H1 (cell line): ENCODE measurements around the gene BIRC7. TPM values are rescaled to one million over a fixed set of nuclear protein-coding genes. Genes with fewer than 3 reads are reported as not detected.

Source experiments
- CTCF ChIA-PET: fragments of 300-600 bp; sonication (Branson Sonifier 250); formaldehyde crosslinking; loops from one replicate; lab custom pipeline; 2021; ENCODE audit not compliant: partially characterized antibody; lab: Charles Lee
- POLR2A ChIA-PET: fragments of 300-600 bp; sonication (Branson Sonifier 250); formaldehyde crosslinking; loops from one replicate; lab custom pipeline; 2021; ENCODE audit warnings: inconsistent platforms; ENCODE audit not compliant: partially characterized antibody; lab: Charles Lee
- DNase-seq, 2 experiments: peaks; one replicate each; pipeline versions ENCODE4 v3.0.0 to v3.0.0-alpha.2; 2010 to 2022; ENCODE audit warnings: low spot score in 2 of 2, low read depth in 1 of 2, mixed read lengths in 1 of 2
- FAIRE-seq: peaks from 2 replicates; lab custom pipeline; 2011; peaks lifted over from hg19 to GRCh38; lab: Jason Lieb, UNC
- H2AFZ ChIP-seq: 2 replicates; pipeline ENCODE4 v1.8.1; 2012; ENCODE audit warnings: low read length, inconsistent platforms
- H2AK5ac ChIP-seq: 2 replicates; pipeline ENCODE4 v1.6.1; 2013; ENCODE audit warnings: low read depth, low read length
- H2BK120ac ChIP-seq: replicated peaks from 2 replicates; pipeline ENCODE3; 2013; ENCODE audit warnings: low read depth, low read length, inconsistent platforms
- H2BK12ac ChIP-seq: 2 replicates; pipeline ENCODE4 v1.6.1; 2013; ENCODE audit warnings: low read depth, low read length
- H2BK15ac ChIP-seq: 2 replicates; pipeline ENCODE4 v1.6.1; 2013; ENCODE audit warnings: low read length
- H2BK20ac ChIP-seq: 2 replicates; pipeline ENCODE4 v1.6.1; 2013; ENCODE audit warnings: low read length
- H2BK5ac ChIP-seq: 2 replicates; pipeline ENCODE4 v1.6.1; 2013; ENCODE audit warnings: low read depth, low read length
- H3K14ac ChIP-seq: 2 replicates; pipeline ENCODE4 v1.6.1; 2013; ENCODE audit warnings: inconsistent platforms; ENCODE audit not compliant: insufficient read length
- H3K18ac ChIP-seq: 2 replicates; pipeline ENCODE4 v1.6.1; 2013; ENCODE audit warnings: low read length; ENCODE audit errors: extremely low read depth
- H3K23ac ChIP-seq: 2 replicates; pipeline ENCODE4 v1.6.1; 2013; ENCODE audit warnings: inconsistent platforms; ENCODE audit not compliant: insufficient read length
- H3K23me2 ChIP-seq: 2 replicates; pipeline ENCODE4 v1.6.1; 2013; ENCODE audit warnings: low read depth, low read length
- H3K27ac ChIP-seq: 2 replicates; pipeline ENCODE4 v1.6.1; 2011; ENCODE audit warnings: low read depth, low read length, inconsistent platforms
- H3K27me3 ChIP-seq, 4 experiments: replicated peaks in 1 of 4; 1 replicate in 1 of 4; 2 replicates in 3 of 4; pipeline versions ENCODE4 v1.6.1 to v1.8.1; 2011 to 2013; ENCODE audit warnings: low read length in 3 of 4, mild to moderate bottlenecking in 3 of 4, inconsistent platforms in 2 of 4, mixed read lengths in 2 of 4, moderate library complexity in 1 of 4; ENCODE audit not compliant: control insufficient read depth in 3 of 4, insufficient read depth in 3 of 4; ENCODE audit errors: extremely low read depth in 1 of 4
- H3K36me3 ChIP-seq, 4 experiments: 2 replicates each; pipeline versions ENCODE4 v1.6.1 to v1.8.1; 2011 to 2013; ENCODE audit warnings: mild to moderate bottlenecking in 4 of 4, low read length in 3 of 4, moderate library complexity in 2 of 4, control low read depth in 1 of 4, inconsistent platforms in 1 of 4; ENCODE audit not compliant: insufficient read depth in 4 of 4, control insufficient read depth in 2 of 4
- H3K4ac ChIP-seq: replicated peaks from 2 replicates; pipeline ENCODE3; 2013; ENCODE audit warnings: low read length, low read depth, mixed read lengths, inconsistent platforms; ENCODE audit not compliant: insufficient read length
- H3K4me1 ChIP-seq, 4 experiments: replicated peaks in 1 of 4; 1 replicate in 1 of 4; 2 replicates in 3 of 4; pipeline versions ENCODE4 v1.6.1 to v1.8.1; 2011 to 2013; ENCODE audit warnings: low read length in 3 of 4, inconsistent platforms in 2 of 4, mixed read lengths in 1 of 4; ENCODE audit not compliant: insufficient read depth in 4 of 4, control insufficient read depth in 3 of 4
- H3K4me2 ChIP-seq, 2 experiments: 2 replicates each; pipeline versions ENCODE4 v1.6.1 to v1.8.1; 2011 to 2013; ENCODE audit warnings: low read depth in 2 of 2, low read length in 2 of 2, control low read depth in 1 of 2, inconsistent platforms in 1 of 2, mild to moderate bottlenecking in 1 of 2; ENCODE audit not compliant: insufficient read depth in 1 of 2
- H3K4me3 ChIP-seq, 4 experiments: fragments of 200-600, 300-600 bp in 1 of 4; sonication (generic), shearing (Covaris generic), sonication (Bioruptor Twin) in 1 of 4; 2 replicates each; pipeline versions ENCODE4 v1.5.1 to v1.8.1; 2011 to 2016; ENCODE audit warnings: low read length in 4 of 4, low read depth in 3 of 4, control low read depth in 2 of 4, inconsistent platforms in 2 of 4, mild to moderate bottlenecking in 2 of 4, mixed read lengths in 1 of 4, moderate library complexity in 1 of 4; ENCODE audit not compliant: insufficient read depth in 2 of 4; ENCODE audit errors: extremely low read depth in 1 of 4
- H3K56ac ChIP-seq: replicated peaks from 2 replicates; pipeline ENCODE3; 2013; ENCODE audit warnings: low read depth, mild to moderate bottlenecking, mixed read lengths, low read length, inconsistent platforms; ENCODE audit not compliant: insufficient read length
- H3K79me1 ChIP-seq: 2 replicates; pipeline ENCODE4 v1.6.1; 2013; ENCODE audit warnings: low read depth, low read length, control low read depth
- H3K79me2 ChIP-seq, 2 experiments: 2 replicates each; pipeline versions ENCODE4 v1.6.1 to v1.8.1; 2012 to 2013; ENCODE audit warnings: low read length in 2 of 2, mild to moderate bottlenecking in 2 of 2, inconsistent platforms in 1 of 2; ENCODE audit not compliant: insufficient read depth in 2 of 2, control insufficient read depth in 1 of 2
- H3K9ac ChIP-seq, 4 experiments: replicated peaks in 1 of 4; 1 replicate in 1 of 4; 2 replicates in 3 of 4; pipeline versions ENCODE4 v1.6.1 to v1.8.1; 2011 to 2013; ENCODE audit warnings: low read depth in 3 of 4, low read length in 3 of 4, control low read depth in 2 of 4, mild to moderate bottlenecking in 2 of 4, moderate library complexity in 2 of 4, inconsistent platforms in 1 of 4; ENCODE audit errors: extremely low read depth in 1 of 4
- H3K9me3 ChIP-seq, 2 experiments: 2 replicates each; pipeline versions ENCODE4 v1.6.1 to v1.8.1; 2012 to 2013; ENCODE audit warnings: mild to moderate bottlenecking in 2 of 2, moderate library complexity in 2 of 2, control low read depth in 1 of 2, inconsistent platforms in 1 of 2, low read depth in 1 of 2, low read length in 1 of 2, mixed read lengths in 1 of 2; ENCODE audit not compliant: insufficient read depth in 2 of 2
- H4K20me1 ChIP-seq, 2 experiments: replicated peaks in 1 of 2; 2 replicates each; pipeline versions ENCODE3 to v1.8.1; 2011 to 2013; ENCODE audit warnings: inconsistent platforms in 2 of 2, low read length in 2 of 2, mild to moderate bottlenecking in 1 of 2; ENCODE audit not compliant: insufficient read depth in 2 of 2, control insufficient read depth in 1 of 2
- H4K5ac ChIP-seq: 2 replicates; pipeline ENCODE4 v1.6.1; 2013; ENCODE audit warnings: low read length, low read depth, mixed read lengths, inconsistent platforms; ENCODE audit not compliant: insufficient read length
- H4K8ac ChIP-seq: 2 replicates; pipeline ENCODE4 v1.8.0; 2013; ENCODE audit warnings: mild to moderate bottlenecking, moderate library complexity, low read length, inconsistent platforms; ENCODE audit not compliant: insufficient read depth; ENCODE audit errors: extremely low read depth
- H4K91ac ChIP-seq: replicated peaks from 2 replicates; pipeline ENCODE3; 2013; ENCODE audit warnings: low read length, mixed read lengths, inconsistent platforms; ENCODE audit not compliant: insufficient read length
- BACH1 ChIP-seq: IDR thresholded peaks from 2 replicates; pipeline ENCODE4 v1.6.1; 2012; ENCODE audit warnings: low read length, improper control_type of control experiment
- BCL11A ChIP-seq, 2 experiments: IDR thresholded peaks; one replicate each; pipeline ENCODE4 v1.6.1; 2011; ENCODE audit warnings: low read depth in 2 of 2, low read length in 2 of 2, mild to moderate bottlenecking in 2 of 2
- CEBPB ChIP-seq: IDR thresholded peaks from 2 replicates; pipeline ENCODE4 v1.6.1; 2012; ENCODE audit warnings: low read depth, low read length
- CHD2 ChIP-seq: IDR thresholded peaks from 2 replicates; pipeline ENCODE4 v1.6.1; 2012; ENCODE audit warnings: low read length, improper control_type of control experiment
- CREB1 ChIP-seq: IDR thresholded peaks from 2 replicates; pipeline ENCODE4 v1.6.1; 2012; ENCODE audit warnings: inconsistent platforms
- CTBP2 ChIP-seq: IDR thresholded peaks from 2 replicates; pipeline ENCODE4 v1.7.0; 2011; ENCODE audit warnings: borderline replicate concordance, mild to moderate bottlenecking, moderate library complexity, mixed read lengths, low read length; ENCODE audit not compliant: insufficient read depth, insufficient read length
- EZH2 ChIP-seq: fragments of 200-600 bp; sonication (generic); IDR thresholded peaks from 2 replicates; pipeline ENCODE4 v1.7.1; 2012; ENCODE audit warnings: low read depth, mild to moderate bottlenecking, moderate library complexity, low read length, inconsistent platforms; ENCODE audit not compliant: severe bottlenecking
- FOSL1 ChIP-seq: IDR thresholded peaks from 2 replicates; pipeline ENCODE4 v1.6.1; 2011; ENCODE audit warnings: mild to moderate bottlenecking, low read depth, low read length, moderate library complexity; ENCODE audit not compliant: insufficient read depth
- GTF2F1 ChIP-seq: IDR thresholded peaks from 2 replicates; pipeline ENCODE4 v1.6.1; 2012; ENCODE audit warnings: low read depth, low read length, improper control_type of control experiment, borderline replicate concordance
- HDAC6 ChIP-seq: IDR thresholded peaks from one replicate; pipeline ENCODE4 v1.7.1; 2012; ENCODE audit warnings: low read depth, mild to moderate bottlenecking, inconsistent platforms, low read length, moderate library complexity
- JUN ChIP-seq: IDR thresholded peaks from 2 replicates; pipeline ENCODE4 v1.6.1; 2011; ENCODE audit warnings: low read depth, mild to moderate bottlenecking, improper control_type of control experiment, low read length
- POLR2AphosphoS5 ChIP-seq: IDR thresholded peaks from 2 replicates; pipeline ENCODE4 v1.6.1; 2011; ENCODE audit warnings: low read depth, low read length
- POU5F1 ChIP-seq: IDR thresholded peaks from 2 replicates; pipeline ENCODE4 v1.6.1; 2011; ENCODE audit warnings: low read depth, mild to moderate bottlenecking, low read length, moderate library complexity
- RNF2 ChIP-seq: fragments of 200-900, 300-1000 bp; sonication (generic); IDR thresholded peaks from 2 replicates; pipeline ENCODE4 v1.7.1; 2016; ENCODE audit warnings: borderline replicate concordance, low read depth, mild to moderate bottlenecking, antibody characterized with exemption, low read length; ENCODE audit not compliant: poor library complexity, severe bottlenecking; ENCODE audit errors: missing control alignments
- WGBS, 2 experiments: shearing (Covaris generic) in 1 of 2; methylation state at CpG; one replicate each; pipeline versions ENCODE4 v1.1.6 to v1.1.7; 2013 to 2015; ENCODE audit warnings: low lambda C conversion rate in 2 of 2, mixed read lengths in 2 of 2, inconsistent platforms in 1 of 2, low coverage in 1 of 2, missing lambda C conversion rate in 1 of 2; ENCODE audit not compliant: insufficient replicate concordance in 2 of 2, insufficient coverage in 1 of 2, insufficient read length in 1 of 2; ENCODE audit errors: extremely low coverage in 1 of 2, missing lambda C conversion rate in 1 of 2; 5-methylcytosine and 5-hydroxymethylcytosine counted together
- polyA plus RNA-seq, 7 experiments: library from polyadenylated mRNA; depleted of rRNA in 3 of 7; stranded (reverse) in 5 of 7; unstranded in 2 of 7; fragments of >200 nt in 5 of 7; fragments of 200-250 nt in 2 of 7; gene quantifications; 1 replicate in 5 of 7; 2 replicates in 1 of 7; 4 replicates in 1 of 7; pipeline versions ENCODE4 v1.2.1 to v1.2.3, GENCODE V29; 2011 to 2013; ENCODE audit warnings: missing spikeins in 2 of 7, mixed read lengths in 2 of 7
- total RNA-seq: library from RNA; stranded (reverse); fragmentation: NEBNext Ultra II Directional; extraction: Animal tissue kit (Norgen Biotek cat#: 25700); gene quantifications from 2 replicates; pipeline ENCODE4 v1.2.1, GENCODE V29; 2021
- TF ChIP-seq, protein P1 (sequence below): IDR thresholded peaks from 2 replicates; pipeline ENCODE4 v1.6.1; 2012; ENCODE audit warnings: inconsistent platforms

Gene BIRC7
- total and polyA plus RNA-seq, 2 of the 8 experiments (the other 6 are each of a cell fraction or from before 2014, with no cell fraction given): 0.11 to 0.41 TPM

DNA sequence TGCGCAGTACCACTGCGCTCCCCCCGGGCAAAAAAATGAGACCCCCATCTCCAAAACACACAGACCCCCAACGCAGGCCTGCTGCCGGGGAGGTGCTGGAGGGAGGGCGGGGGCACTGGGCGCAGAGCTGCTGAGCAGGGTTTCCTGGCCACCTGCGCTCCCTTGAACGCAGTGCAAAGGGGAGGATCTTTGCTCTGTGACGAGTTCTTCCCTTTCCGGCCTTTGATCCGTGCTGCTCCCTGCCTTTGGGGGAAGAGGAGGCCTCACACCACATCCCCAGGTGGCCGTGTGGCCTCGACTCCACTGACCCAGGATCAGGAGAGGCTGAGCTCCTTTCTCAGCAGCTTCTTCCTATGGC lies 48.4 kb downstream of the BIRC7 start:
- Histone ChIP-seq H2AFZ (no peak overlapping the region), H3K9me3 (no peaks in the 10 kb centered on the region), H2BK15ac (no peak overlapping the region), H3K4me2 (no peak overlapping the region), H3K27ac (no peak overlapping the region), H2BK20ac (no peak overlapping the region), H3K4me1 (no peaks in the 10 kb centered on the region), H3K18ac (no peak overlapping the region), H3K9ac (no peak overlapping the region), H2BK5ac (no peak overlapping the region), H2AK5ac (no peak overlapping the region), H2BK120ac (no peak overlapping the region), H3K27me3 (no peaks in the 10 kb centered on the region), H3K79me2 (no peaks in the 10 kb centered on the region), H3K56ac (no peak overlapping the region), H2BK12ac (no peak overlapping the region), H4K5ac (no peak overlapping the region), H4K20me1 (peaks cover 3 to 15% of the 10 kb centered on the region in 2 experiments), H3K23ac (no peak overlapping the region), H4K8ac (no peak overlapping the region), H3K4ac (no peak overlapping the region), H3K79me1 (0 out of 2 replicates have a peak, but pooled peaks cover 2% of the 10 kb centered on the region), H4K91ac (no peak overlapping the region), H3K14ac (no peak overlapping the region), H3K23me2 (no peaks in the 10 kb centered on the region), H3K4me3 (no peak overlapping the region), H3K36me3 (peaks cover 0 to 43% (median 13%) of the 10 kb centered on the region in 4 experiments; a peak in 7 of 8 replicates)
- POLR2A ChIA-PET: interaction anchor here (1.6 to 5.3 kb wide), 2 partner anchors 8 to 63 kb away, joined by 3 to 26 read pairs; partner anchors contain the start of gene COL20A1
- WGBS, 2 experiments: 68% methylated on average over 3 of the region's 14 CpGs; no CpG with 5 or more reads in 1 of the 2 experiments
- DNase-seq (no peak), FAIRE-seq (no peak)
- CTCF ChIA-PET: interaction anchor here (1.1 to 9.6 kb wide), 4 partner anchors 12 to 68 kb away, joined by 3 to 82 read pairs (median 3); partner anchors contain the start of gene YTHDF1
- TF ChIP-seq BCL11A (IDR thresholded peaks at IDR 0.05; ENCODE audit: low read depth in 2 of 2, low read length in 2 of 2) (no peak), RNF2 (no peak), EZH2 (no peak), POU5F1 (no peak), HDAC6 (no peak), CTBP2 (no peak), CEBPB (no peak), CHD2 (no peak), GTF2F1 (no peak), FOSL1 (no peak), BACH1 (no peak), POLR2AphosphoS5 (no peak), CREB1 (no peak), JUN (no peak)
- TF ChIP-seq, protein P1, sequence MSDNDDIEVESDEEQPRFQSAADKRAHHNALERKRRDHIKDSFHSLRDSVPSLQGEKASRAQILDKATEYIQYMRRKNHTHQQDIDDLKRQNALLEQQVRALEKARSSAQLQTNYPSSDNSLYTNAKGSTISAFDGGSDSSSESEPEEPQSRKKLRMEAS: no peak
